ENCODE measurements around the gene TBC1D25. TPM values are rescaled to one million over a fixed set of nuclear protein-coding genes. Genes with fewer than 3 reads are reported as not detected.
A peak's percentile ranks its signal among the peaks of the same experiment; 100 is the strongest.

TBC1D25 gene
- total and polyA plus RNA-seq, 2 experiments from 2014 or later: 1.9 to 4.5 TPM

- no peak for TF ChIP-seq ZNF331 (CRISPR knock-in tag; IDR thresholded peaks at IDR 0.05; ENCODE audit: low read depth)
- no peak for TF ChIP-seq ETS1 (IDR thresholded peaks at IDR 0.05)
- no peak for TF ChIP-seq EZH2phosphoT487 (IDR thresholded peaks at IDR 0.05; ENCODE audit: unreplicated experiment)
- no peak for TF ChIP-seq CREB1 (CRISPR knock-in tag; IDR thresholded peaks at IDR 0.05; ENCODE audit: low read depth)
- TF ChIP-seq REST (IDR thresholded peaks at IDR 0.05; ENCODE audit: unreplicated experiment): no peak
- no peak for TF ChIP-seq NANOG (IDR thresholded peaks at IDR 0.05; ENCODE audit: borderline replicate concordance)
- no peak for TF ChIP-seq JUNB (IDR thresholded peaks at IDR 0.05; ENCODE audit: unreplicated experiment)
- TF ChIP-seq ZNF462 (CRISPR knock-in tag; IDR thresholded peaks at IDR 0.05): no peak
- TF ChIP-seq EZH2 (IDR thresholded peaks at IDR 0.05; ENCODE audit: low read depth, unreplicated experiment): no peak
- no peak for TF ChIP-seq CTCF (conservative IDR thresholded peaks at IDR 0.05; ENCODE audit: low read depth in 2 of 2)
- TF ChIP-seq ZNF114 (CRISPR knock-in tag; IDR thresholded peaks at IDR 0.05): no peak
- no peak for TF ChIP-seq POLR2AphosphoS5 (IDR thresholded peaks at IDR 0.05; ENCODE audit: low read depth)
- no peak for TF ChIP-seq STAT1 (IDR thresholded peaks at IDR 0.05; ENCODE audit: unreplicated experiment)
- DNase-seq (ENCODE audit: low spot score): no peak
- ATAC-seq: no peak
- Mint-ChIP-seq H3K36me3 (ENCODE audit: low read depth) (peaks cover 1% of the 10 kb centered on the region; the same call in 1 of the 3 replicates), H3K27me3 (ENCODE audit: insufficient read depth, low read depth, poor library complexity) (no peaks in the 10 kb centered on the region), H3K9me3 (no peaks in the 10 kb centered on the region), H3K4me1 (peaks cover 6% of the 10 kb centered on the region), H3K4me3 (peak overlapping the region; percentile 90), H3K27ac (no peak overlapping the region)
- no peaks in the 10 kb centered on the region for H4K20me1 ChIP-seq (replicated peaks; ENCODE audit: insufficient read depth)
- no peaks in the 10 kb centered on the region for H3K36me3 ChIP-seq (ENCODE audit: insufficient read depth)
- H3K27ac ChIP-seq (ENCODE audit: low read depth): no peak overlapping the region
- no peaks in the 10 kb centered on the region for H3K9me2 ChIP-seq (ENCODE audit: insufficient read depth)
- no peak overlapping the region for H2AFZ ChIP-seq
- H3K4me1 ChIP-seq (ENCODE audit: insufficient read depth): no peaks in the 10 kb centered on the region; the same call in 1 of the 2 replicates
- H3K4me2 ChIP-seq: no peak overlapping the region
- no peaks in the 10 kb centered on the region for H3K27me3 ChIP-seq (ENCODE audit: insufficient read depth)
- no peaks in the 10 kb centered on the region for H3F3A ChIP-seq (replicated peaks; ENCODE audit: low read depth)
- no peaks in the 10 kb centered on the region for H3K79me2 ChIP-seq (replicated peaks; ENCODE audit: insufficient read depth)
- H3K4me3 ChIP-seq: no peak overlapping the region
Measured at GRCh38 chrX:48538641-48539344, 721 bp upstream of the TBC1D25 start.

All from GM23338 (cell line).